Ammon's horn (tissue), 1 donor: ENCODE measurements around the gene PCF11.

Experiments used
- DNase-seq: peaks from one replicate; pipeline ENCODE4 v3.0.0-alpha.2; 2016; ENCODE audit warnings: low spot score

PCF11 gene

GRCh38 chr11:83151274-83151977, 5.5 kb upstream of the PCF11 start:
- no peak for DNase-seq

DNA sequence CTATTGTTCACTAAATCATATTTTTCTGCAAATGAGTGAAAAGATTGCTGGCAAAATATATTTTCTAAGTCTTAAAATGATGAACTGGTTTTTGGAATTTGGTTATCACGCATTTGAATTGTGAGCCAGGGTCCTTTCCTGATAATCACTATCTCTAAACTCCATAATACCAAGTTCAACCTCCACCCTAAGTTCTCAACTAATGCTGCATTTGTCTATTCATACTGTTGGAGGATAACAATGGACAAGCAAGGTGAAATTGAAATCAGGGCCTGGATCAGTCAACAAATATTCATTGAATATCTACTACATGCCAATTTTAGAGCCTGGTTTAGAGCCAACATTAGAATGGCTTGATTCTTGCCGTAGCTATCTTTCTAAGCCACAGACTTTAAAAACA, 4.7 kb upstream of the PCF11 start:
- DNase-seq = no peak

GRCh38 chr11:83153764-83154163, 3.2 kb upstream of the PCF11 start:
- DNase-seq = no peak

GRCh38 chr11:83156144-83156995, 561 bp upstream of the PCF11 start:
- DNase-seq = peak; percentile 50

DNA sequence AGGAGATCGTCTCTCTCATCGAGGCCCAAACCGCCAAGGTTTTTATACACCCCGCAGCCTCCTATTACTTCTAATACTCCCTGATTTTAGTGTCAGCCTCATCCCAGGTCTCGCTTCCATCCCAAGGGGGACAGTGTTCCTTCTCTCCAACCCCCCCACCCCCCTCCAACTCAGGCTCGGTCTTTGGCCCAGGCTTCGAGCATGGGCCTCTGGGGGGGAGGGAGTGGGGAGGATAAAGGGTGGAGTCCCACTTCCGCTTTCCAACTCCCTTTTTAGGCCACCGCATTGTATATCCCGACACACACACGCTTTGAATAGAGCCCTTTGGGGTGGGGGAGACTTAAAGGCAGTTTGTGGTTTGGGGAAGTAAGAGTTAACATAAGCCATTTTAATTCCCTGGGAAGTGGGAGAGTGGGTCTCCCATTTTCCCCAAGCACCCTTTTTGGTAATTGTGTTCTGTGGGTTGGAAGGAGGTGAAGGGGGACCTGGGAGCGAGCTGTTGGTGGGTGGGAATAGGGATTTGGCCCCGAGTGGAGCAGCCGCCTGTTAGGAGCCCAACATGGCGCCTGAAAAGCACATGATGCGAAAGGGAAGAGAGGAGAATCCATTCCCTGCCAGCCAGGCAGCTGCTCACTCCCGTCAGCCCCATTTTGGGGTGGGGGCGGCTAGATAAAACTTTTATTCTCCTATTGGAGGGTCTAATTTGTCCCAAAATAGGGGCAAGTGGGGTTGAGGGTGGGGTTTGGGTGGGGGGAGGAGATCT, 844 bp downstream of the PCF11 start:
- DNase-seq = peak; percentile 79

DNA sequence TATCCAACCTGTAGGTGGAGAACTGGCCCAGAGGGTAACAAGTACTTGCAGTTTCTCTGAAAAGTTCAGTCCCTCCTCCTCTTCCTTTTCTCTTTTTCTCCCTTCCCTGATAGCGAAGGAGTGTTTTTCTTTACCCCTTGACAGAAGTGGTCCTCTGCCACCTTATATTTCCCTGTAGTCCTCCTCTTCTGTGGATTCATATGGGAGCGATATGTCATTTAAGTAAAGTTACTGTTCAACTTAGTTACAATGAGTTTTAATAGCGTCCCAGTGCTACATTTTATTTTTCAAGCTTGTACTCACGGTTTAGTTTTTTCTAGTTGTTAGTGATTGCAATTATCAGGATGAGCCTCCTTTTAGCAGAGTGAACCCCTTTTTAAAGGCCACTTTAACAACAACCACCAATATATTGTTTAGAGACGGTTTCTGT, 1.4 kb downstream of the PCF11 start:
- no peak for DNase-seq

DNA sequence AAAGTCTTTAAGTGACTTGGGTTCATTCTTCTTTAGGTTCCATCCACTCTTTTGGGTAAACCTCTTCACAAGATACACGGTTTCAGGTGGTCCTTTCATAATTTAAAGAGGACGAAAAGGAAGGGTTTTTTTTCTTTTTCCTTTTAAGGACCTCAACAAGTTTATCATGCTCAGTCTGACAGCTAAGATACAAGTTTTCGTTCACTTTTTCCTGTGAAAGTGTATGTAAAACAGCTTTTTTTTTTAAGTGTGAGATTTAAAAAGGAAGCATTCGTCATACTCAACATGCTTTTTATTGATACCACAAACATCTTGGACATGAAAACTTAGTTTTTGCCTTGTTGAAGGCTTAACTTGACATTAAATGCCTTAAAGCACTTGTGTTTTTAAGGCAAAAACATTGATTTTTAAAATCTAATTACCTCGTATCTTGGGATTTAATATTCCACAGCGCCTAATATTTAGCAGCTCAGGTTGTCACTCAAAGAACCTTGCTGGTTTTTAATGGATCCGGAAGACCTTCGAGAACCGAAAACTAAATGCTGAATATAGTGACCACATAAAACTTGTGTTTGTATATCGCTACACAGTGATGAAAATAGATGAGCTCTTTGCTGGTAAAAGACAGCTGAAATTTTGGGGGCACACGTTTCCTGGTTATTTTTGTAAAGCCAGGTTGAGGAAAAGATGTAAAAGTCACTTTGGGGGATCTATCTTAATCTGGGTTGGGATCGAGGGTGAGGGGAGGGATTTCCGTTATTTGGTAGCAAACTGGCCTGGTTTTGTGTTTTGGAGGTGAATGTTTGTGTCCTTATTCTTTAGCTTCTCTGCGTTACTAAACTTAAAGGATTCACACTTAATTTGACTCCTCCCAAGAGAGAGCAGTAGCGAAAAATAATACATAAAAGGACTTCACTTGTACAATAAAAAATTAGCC, 2.3 kb downstream of the PCF11 start:
- no peak for DNase-seq

DNA sequence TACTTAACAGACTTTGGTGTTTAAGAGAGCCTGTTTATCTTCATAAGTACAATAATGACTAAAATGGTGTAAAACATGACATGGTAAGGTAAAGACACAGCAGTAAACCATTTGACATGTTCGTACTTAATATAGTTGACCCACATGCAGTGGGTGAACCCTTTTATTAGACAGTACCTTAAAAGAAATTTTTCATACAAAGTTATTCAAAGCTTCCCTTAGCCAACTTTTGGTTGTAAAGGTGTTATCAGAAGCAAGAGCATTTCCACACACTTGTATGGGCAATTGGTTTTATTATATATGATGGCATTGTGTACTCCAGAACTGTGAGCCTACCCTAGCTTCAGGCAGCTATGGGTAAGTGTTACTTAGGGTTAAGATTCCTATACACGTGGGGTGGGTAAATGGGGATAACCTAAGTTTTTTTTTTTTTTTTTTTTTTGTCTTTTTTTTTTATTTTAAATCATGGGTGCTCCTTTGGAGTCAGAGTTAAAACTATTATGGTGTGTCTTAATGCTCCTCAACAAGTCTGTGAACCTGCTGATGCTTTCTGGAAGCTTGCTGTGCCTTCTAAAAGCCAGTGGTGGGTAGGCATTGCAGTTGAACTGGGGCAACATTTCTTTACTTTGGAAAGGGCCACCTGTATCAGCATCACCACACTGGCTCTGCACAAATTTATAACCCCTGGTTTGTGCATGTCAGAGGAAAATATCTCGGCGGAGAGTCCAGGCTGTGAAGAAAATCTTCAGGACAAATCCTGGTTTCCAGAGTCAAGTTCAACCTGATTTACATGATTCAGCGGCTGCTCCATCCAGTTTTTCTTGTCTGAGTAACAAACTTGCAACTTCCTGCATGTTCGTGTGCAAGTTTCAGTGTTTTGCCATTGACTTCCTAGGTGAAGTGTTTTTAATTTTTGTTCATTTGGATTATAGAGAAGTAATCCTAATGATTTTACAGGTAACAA, 3.3 kb downstream of the PCF11 start:
- DNase-seq = no peak

GRCh38 chr11:83161610-83162199, 4.8 kb downstream of the PCF11 start:
- no peak for DNase-seq

DNA sequence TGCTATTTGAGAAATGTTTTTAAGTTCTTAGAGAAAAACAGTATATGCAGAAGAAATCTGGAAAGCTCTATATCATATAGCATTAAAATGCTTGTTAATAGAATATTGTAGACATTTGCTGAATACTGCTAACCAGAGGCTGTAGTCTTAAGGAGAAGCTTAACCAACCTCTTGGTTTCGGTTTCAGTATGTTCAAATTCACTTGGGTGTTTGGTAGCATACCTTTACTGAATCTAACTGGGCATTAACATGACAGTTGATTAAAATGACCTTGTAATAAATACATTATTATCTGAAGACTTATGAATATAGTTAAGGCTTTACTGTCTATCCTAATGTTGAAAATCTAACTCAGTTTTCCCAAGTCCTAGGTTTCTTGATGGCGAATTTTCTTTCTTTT, 5.4 kb downstream of the PCF11 start:
- no peak for DNase-seq

GRCh38 chr11:83166193-83166866, 9.4 kb downstream of the PCF11 start:
- DNase-seq = no peak

- no peak for DNase-seq
Measured at GRCh38 chr11:83168756-83169155, 11.8 kb downstream of the PCF11 start.

DNA sequence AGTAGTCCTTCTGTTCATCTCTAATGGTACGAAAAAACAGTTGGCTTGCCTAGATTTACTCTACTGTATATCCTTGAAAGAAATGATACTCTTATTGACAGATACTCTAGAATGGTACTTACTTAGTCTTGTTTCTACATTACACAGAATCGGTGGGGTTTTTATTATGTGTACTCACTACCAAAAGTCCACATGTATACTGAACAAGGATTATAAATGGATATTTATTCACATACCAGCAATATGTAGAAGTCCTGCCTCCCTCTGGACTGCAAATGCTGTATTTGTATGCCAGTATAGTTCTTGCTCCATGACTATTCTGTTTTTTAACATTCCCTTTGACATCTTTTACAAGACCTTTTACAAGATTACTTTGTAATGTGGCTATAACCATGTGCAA, 13.9 kb downstream of the PCF11 start:
- DNase-seq = no peak

GRCh38 chr11:83172551-83172950, 15.6 kb downstream of the PCF11 start:
- DNase-seq = no peak

GRCh38 chr11:83174008-83174407, 17.1 kb downstream of the PCF11 start:
- DNase-seq = no peak

- no peak for DNase-seq
Measured at GRCh38 chr11:83175815-83176214, 18.9 kb downstream of the PCF11 start.

DNA sequence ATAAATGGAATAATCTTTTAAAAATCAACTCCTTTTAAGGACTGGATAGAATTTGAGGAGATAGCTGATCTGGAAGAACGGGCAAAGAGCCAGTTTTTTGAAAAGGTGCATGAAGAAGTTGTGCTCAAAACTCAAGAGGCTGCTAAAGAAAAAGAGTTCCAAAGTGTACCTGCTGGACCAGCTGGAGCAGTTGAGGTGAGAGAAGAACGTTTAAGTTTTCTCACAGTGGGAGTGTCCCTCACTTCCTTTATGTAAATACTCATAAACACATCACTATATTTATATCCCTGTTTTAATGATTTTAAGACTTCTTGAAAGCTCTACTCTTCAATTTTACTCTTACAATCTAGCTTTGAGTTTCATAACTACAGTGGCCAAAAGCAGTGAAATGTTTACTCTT, 24.9 kb downstream of the PCF11 start:
- DNase-seq = no peak

DNA sequence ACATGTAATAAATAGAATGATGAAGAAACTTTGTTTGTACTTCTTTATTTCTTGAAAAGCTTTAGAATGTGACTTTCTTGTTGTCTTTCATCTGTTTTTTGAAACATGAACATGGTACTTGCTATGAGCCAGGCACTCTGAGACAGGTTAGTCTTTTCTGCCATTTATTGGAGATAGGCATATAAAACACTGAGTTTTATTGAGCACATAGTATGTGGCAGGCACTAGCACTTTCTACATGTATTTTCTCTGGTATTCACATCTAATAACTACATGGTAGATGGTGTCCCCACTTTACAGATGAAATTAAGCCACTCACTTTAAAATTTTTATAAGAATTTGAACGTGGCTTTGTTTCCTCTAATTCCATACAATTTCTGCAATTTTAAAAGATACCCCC, 28.8 kb downstream of the PCF11 start:
- DNase-seq = no peak

DNA sequence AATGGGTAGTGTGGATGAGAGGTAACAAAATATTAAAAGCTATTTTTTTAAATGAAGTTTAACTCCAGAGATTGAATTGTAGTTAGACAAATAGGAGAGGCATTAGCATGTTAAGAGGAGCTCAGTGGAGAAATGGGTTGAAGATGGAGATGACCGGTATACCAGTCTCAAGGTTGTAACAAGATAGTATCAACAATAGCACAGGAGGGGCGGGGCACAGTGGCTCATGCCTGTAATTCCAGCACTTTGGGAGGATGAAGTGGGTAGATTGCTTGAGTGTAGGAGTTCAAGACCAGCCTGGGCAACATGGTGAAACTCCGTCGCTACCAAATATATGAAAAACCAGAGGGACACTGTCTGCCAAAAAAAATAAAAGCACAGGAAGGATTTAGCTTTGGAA, 30.5 kb downstream of the PCF11 start:
- no peak for DNase-seq
